Stimulated activated naive CD8-positive, alpha-beta T cell treated with anti-CD3 and anti-CD28 coated beads, Interleukin-15, Interleukin-2, amounts not matched to agents 100 ng/mL and 50 ng/mL, for 24 hours (primary cell): Measurements from ENCODE around the gene PRRX2.
"Not testable (repeated sequence)": the region's sequence is repeated elsewhere in the genome, so short reads cannot be mapped to it uniquely, and the experiment has no call there.

Source experiments
- H3K27ac Mint-ChIP-seq: one replicate; pipeline ENCODE4 v1.8.0; 2021; ENCODE audit warnings: mild to moderate bottlenecking, mixed read lengths
- H3K27me3 Mint-ChIP-seq: one replicate; pipeline ENCODE4 v1.8.0; 2021; ENCODE audit warnings: mixed read lengths
- H3K36me3 Mint-ChIP-seq: one replicate; pipeline ENCODE4 v1.8.0; 2021; ENCODE audit warnings: low read depth, mixed read lengths
- H3K4me1 Mint-ChIP-seq: one replicate; pipeline ENCODE4 v1.8.0; 2021; ENCODE audit warnings: low read depth, mixed read lengths
- H3K4me3 Mint-ChIP-seq: one replicate; pipeline ENCODE4 v1.8.0; 2021; ENCODE audit warnings: mild to moderate bottlenecking, mixed read lengths
- H3K9me3 Mint-ChIP-seq: one replicate; pipeline ENCODE4 v1.8.0; 2021; ENCODE audit warnings: mixed read lengths

PRRX2 gene

GRCh38 chr9:129631674-129632129 is 33.7 kb upstream of the PRRX2 start:
- Mint-ChIP-seq H3K4me1 (peaks cover 61% of the 10 kb centered on the region), H3K36me3 (peaks cover 63% of the 10 kb centered on the region), H3K9me3 (no peaks in the 10 kb centered on the region), H3K27me3 (no peaks in the 10 kb centered on the region), H3K4me3 (no peak overlapping the region), H3K27ac (peak overlapping the region; percentile 58)

GRCh38 chr9:129632460-129632859 is 33.0 kb upstream of the PRRX2 start:
- Mint-ChIP-seq H3K27me3 (no peaks in the 10 kb centered on the region), H3K36me3 (peaks cover 58% of the 10 kb centered on the region), H3K9me3 (no peaks in the 10 kb centered on the region), H3K4me1 (peaks cover 53% of the 10 kb centered on the region), H3K27ac (peak overlapping the region; percentile 83), H3K4me3 (no peak overlapping the region)

- Mint-ChIP-seq H3K27me3 (no peaks in the 10 kb centered on the region), H3K4me3 (no peak overlapping the region), H3K27ac (peak overlapping the region; percentile 21), H3K9me3 (no peaks in the 10 kb centered on the region), H3K4me1 (peaks cover 46% of the 10 kb centered on the region), H3K36me3 (peaks cover 62% of the 10 kb centered on the region)
Observed at GRCh38 chr9:129633207-129633606, 32.2 kb upstream of the PRRX2 start.

- Mint-ChIP-seq H3K27me3 (no peaks in the 10 kb centered on the region), H3K27ac (no peak overlapping the region), H3K36me3 (peaks cover 66% of the 10 kb centered on the region), H3K4me3 (no peak overlapping the region), H3K9me3 (no peaks in the 10 kb centered on the region), H3K4me1 (peaks cover 39% of the 10 kb centered on the region)
Observed at GRCh38 chr9:129633848-129634247, 31.6 kb upstream of the PRRX2 start.

GRCh38 chr9:129635099-129636065 is 30.1 kb upstream of the PRRX2 start:
- Mint-ChIP-seq H3K27ac (no peak overlapping the region), H3K27me3 (no peaks in the 10 kb centered on the region), H3K4me1 (peaks cover 30% of the 10 kb centered on the region), H3K9me3 (no peaks in the 10 kb centered on the region), H3K36me3 (peaks cover 59% of the 10 kb centered on the region), H3K4me3 (no peak overlapping the region)

- peaks cover 51% of the 10 kb centered on the region for H3K36me3 Mint-ChIP-seq
- not testable (repeated sequence) for H3K9me3 Mint-ChIP-seq, H3K4me3 Mint-ChIP-seq, H3K27me3 Mint-ChIP-seq, H3K27ac Mint-ChIP-seq
- peaks cover 30% of the 10 kb centered on the region for H3K4me1 Mint-ChIP-seq
Observed at GRCh38 chr9:129636343-129636742, 29.1 kb upstream of the PRRX2 start.

- no peaks in the 10 kb centered on the region for H3K9me3 Mint-ChIP-seq
- H3K36me3 Mint-ChIP-seq: peaks cover 44% of the 10 kb centered on the region
- peaks cover 24% of the 10 kb centered on the region for H3K4me1 Mint-ChIP-seq
- H3K4me3 Mint-ChIP-seq: no peak overlapping the region
- H3K27me3 Mint-ChIP-seq: no peaks in the 10 kb centered on the region
- H3K27ac Mint-ChIP-seq: no peak overlapping the region
Observed at GRCh38 chr9:129637102-129637501, 28.3 kb upstream of the PRRX2 start.

- no peaks in the 10 kb centered on the region for H3K27me3 Mint-ChIP-seq
- peaks cover 37% of the 10 kb centered on the region for H3K36me3 Mint-ChIP-seq
- no peak overlapping the region for H3K27ac Mint-ChIP-seq
- no peaks in the 10 kb centered on the region for H3K9me3 Mint-ChIP-seq
- H3K4me3 Mint-ChIP-seq: no peak overlapping the region
- H3K4me1 Mint-ChIP-seq: peaks cover 17% of the 10 kb centered on the region
Observed at GRCh38 chr9:129637673-129638439, 27.6 kb upstream of the PRRX2 start.

GRCh38 chr9:129639034-129639630 is 26.3 kb upstream of the PRRX2 start:
- no peak overlapping the region for H3K4me3 Mint-ChIP-seq
- H3K4me1 Mint-ChIP-seq: peaks cover 17% of the 10 kb centered on the region
- H3K27me3 Mint-ChIP-seq: no peaks in the 10 kb centered on the region
- H3K27ac Mint-ChIP-seq: no peak overlapping the region
- H3K36me3 Mint-ChIP-seq: peaks cover 26% of the 10 kb centered on the region
- no peaks in the 10 kb centered on the region for H3K9me3 Mint-ChIP-seq

GRCh38 chr9:129639756-129640085 is 25.7 kb upstream of the PRRX2 start:
- Mint-ChIP-seq H3K27me3 (no peaks in the 10 kb centered on the region), H3K36me3 (peaks cover 25% of the 10 kb centered on the region), H3K9me3 (no peaks in the 10 kb centered on the region), H3K4me3 (peak overlapping the region; percentile 89), H3K4me1 (peaks cover 17% of the 10 kb centered on the region), H3K27ac (no peak overlapping the region)

- Mint-ChIP-seq H3K27ac (no peak overlapping the region), H3K36me3 (peaks cover 19% of the 10 kb centered on the region), H3K27me3 (no peaks in the 10 kb centered on the region), H3K4me3 (peak overlapping the region; percentile 89), H3K4me1 (peaks cover 17% of the 10 kb centered on the region), H3K9me3 (no peaks in the 10 kb centered on the region)
Observed at GRCh38 chr9:129640086-129640870, 25.2 kb upstream of the PRRX2 start.

- H3K36me3 Mint-ChIP-seq: peaks cover 13% of the 10 kb centered on the region
- peak overlapping the region; percentile 75 for H3K27ac Mint-ChIP-seq
- H3K4me3 Mint-ChIP-seq: peak overlapping the region; percentile 89
- H3K4me1 Mint-ChIP-seq: peaks cover 17% of the 10 kb centered on the region
- no peaks in the 10 kb centered on the region for H3K9me3 Mint-ChIP-seq
- H3K27me3 Mint-ChIP-seq: no peaks in the 10 kb centered on the region
Observed at GRCh38 chr9:129640871-129641749, 24.3 kb upstream of the PRRX2 start.

- H3K4me3 Mint-ChIP-seq: peak within 1 kb of the TSS; percentile 89
- H3K27ac Mint-ChIP-seq: peak within 1 kb of the TSS; percentile 75
Observed at GRCh38 chr9:129641750-129642585, 23.5 kb upstream of the PRRX2 start, which contains the start of gene ASB6. TSS of gene ASB6 (minus strand) at chr9:129642151. CDS start at chr9:129641999, 152 bp downstream.

More at GRCh38 chr9:129641750-129642585, 23.5 kb upstream of the PRRX2 start, which contains the start of gene ASB6:
- peaks cover 13% of the 10 kb centered on the region for H3K36me3 Mint-ChIP-seq
- H3K4me1 Mint-ChIP-seq: peaks cover 17% of the 10 kb centered on the region
- H3K9me3 Mint-ChIP-seq: no peaks in the 10 kb centered on the region
- H3K27me3 Mint-ChIP-seq: no peaks in the 10 kb centered on the region
